Measurements from ENCODE around the gene RUNX2. TPM values are rescaled to one million over a fixed set of nuclear protein-coding genes. Genes with fewer than 3 reads are reported as not detected.

The RUNX2 gene
- total RNA-seq, 1 donor from 2014 or later: 26.1 TPM

- Mint-ChIP-seq H3K9me3 (ENCODE audit: unreplicated experiment) (no peaks in the 10 kb centered on the region), H3K36me3 (ENCODE audit: low read depth, unreplicated experiment) (peaks cover 1% of the 10 kb centered on the region), H3K4me1 (ENCODE audit: low read depth, unreplicated experiment) (peaks cover 12% of the 10 kb centered on the region), H3K27me3 (ENCODE audit: low read depth, unreplicated experiment) (no peaks in the 10 kb centered on the region), H3K27ac (ENCODE audit: unreplicated experiment) (no peak overlapping the region), H3K4me3 (ENCODE audit: unreplicated experiment) (no peak overlapping the region)
- H3K36me3 ChIP-seq (ENCODE audit: insufficient read depth, low read length): no peaks in the 10 kb centered on the region
- H3K4me2 ChIP-seq (ENCODE audit: low read length): no peak overlapping the region
- H3K4me3 ChIP-seq (ENCODE audit: insufficient read depth, low read depth, low read length): no peak overlapping the region
- no peak overlapping the region for H2AFZ ChIP-seq (ENCODE audit: low read depth, low read length)
- no peaks in the 10 kb centered on the region for H3K27me3 ChIP-seq (ENCODE audit: insufficient read depth, low read length)
- DNase-seq (ENCODE audit: low read depth) (no peak), FAIRE-seq (no peak)
- H3K9me3 ChIP-seq (ENCODE audit: insufficient read depth, low read depth, low read length): no peaks in the 10 kb centered on the region
- no peak for TF ChIP-seq CTCF (IDR thresholded peaks at IDR 0.05; ENCODE audit: insufficient read depth, low read depth, low read length)
- TF ChIP-seq EZH2 (IDR thresholded peaks at IDR 0.05; ENCODE audit: insufficient read depth, low read length): no peak
- H3K4me1 ChIP-seq (ENCODE audit: insufficient read depth, low read length): peaks cover 4% of the 10 kb centered on the region
- H4K20me1 ChIP-seq (ENCODE audit: insufficient read depth, low read length): no peaks in the 10 kb centered on the region
- H3K79me2 ChIP-seq (ENCODE audit: insufficient read depth, low read length): no peaks in the 10 kb centered on the region
- H3K27ac ChIP-seq (ENCODE audit: low read depth, low read length): no peak overlapping the region
- H3K9ac ChIP-seq (ENCODE audit: low read length): no peak overlapping the region
These were observed 361.9 kb downstream of the RUNX2 start for GRCh38 chr6:45689926-45690615.

GRCh38 chr6:45690846-45691245, 362.7 kb downstream of the RUNX2 start:
- H3K4me2 ChIP-seq (ENCODE audit: low read length): no peak overlapping the region
- H3K79me2 ChIP-seq (ENCODE audit: insufficient read depth, low read length): no peaks in the 10 kb centered on the region
- Mint-ChIP-seq H3K4me1 (ENCODE audit: low read depth, unreplicated experiment) (peaks cover 9% of the 10 kb centered on the region), H3K9me3 (ENCODE audit: unreplicated experiment) (no peaks in the 10 kb centered on the region), H3K27me3 (ENCODE audit: low read depth, unreplicated experiment) (no peaks in the 10 kb centered on the region), H3K27ac (ENCODE audit: unreplicated experiment) (no peak overlapping the region), H3K4me3 (ENCODE audit: unreplicated experiment) (no peak overlapping the region), H3K36me3 (ENCODE audit: low read depth, unreplicated experiment) (peaks cover 1% of the 10 kb centered on the region)
- H3K27ac ChIP-seq (ENCODE audit: low read depth, low read length): no peak overlapping the region
- peaks cover 4% of the 10 kb centered on the region for H3K4me1 ChIP-seq (ENCODE audit: insufficient read depth, low read length)
- H3K9ac ChIP-seq (ENCODE audit: low read length): no peak overlapping the region
- TF ChIP-seq CTCF (IDR thresholded peaks at IDR 0.05; ENCODE audit: insufficient read depth, low read depth, low read length): no peak
- no peak overlapping the region for H3K4me3 ChIP-seq (ENCODE audit: insufficient read depth, low read depth, low read length)
- FAIRE-seq (no peak), DNase-seq (ENCODE audit: low read depth) (no peak)
- no peaks in the 10 kb centered on the region for H4K20me1 ChIP-seq (ENCODE audit: insufficient read depth, low read length)
- no peak overlapping the region for H2AFZ ChIP-seq (ENCODE audit: low read depth, low read length)
- H3K27me3 ChIP-seq (ENCODE audit: insufficient read depth, low read length): no peaks in the 10 kb centered on the region
- no peaks in the 10 kb centered on the region for H3K9me3 ChIP-seq (ENCODE audit: insufficient read depth, low read depth, low read length)
- H3K36me3 ChIP-seq (ENCODE audit: insufficient read depth, low read length): no peaks in the 10 kb centered on the region

GRCh38 chr6:45691426-45691825, 363.3 kb downstream of the RUNX2 start:
- peaks cover 9% of the 10 kb centered on the region for H3K4me1 Mint-ChIP-seq (ENCODE audit: low read depth, unreplicated experiment)
- H3K4me3 ChIP-seq (ENCODE audit: insufficient read depth, low read depth, low read length): no peak overlapping the region
- DNase-seq (ENCODE audit: low read depth): no peak
- no peaks in the 10 kb centered on the region for H3K79me2 ChIP-seq (ENCODE audit: insufficient read depth, low read length)
- no peaks in the 10 kb centered on the region for H3K27me3 ChIP-seq (ENCODE audit: insufficient read depth, low read length)
- no peak overlapping the region for H3K9ac ChIP-seq (ENCODE audit: low read length)
- no peak overlapping the region for H3K4me2 ChIP-seq (ENCODE audit: low read length)
- H2AFZ ChIP-seq (ENCODE audit: low read depth, low read length): no peak overlapping the region
- H3K36me3 Mint-ChIP-seq (ENCODE audit: low read depth, unreplicated experiment): peaks cover 1% of the 10 kb centered on the region
- H3K27ac ChIP-seq (ENCODE audit: low read depth, low read length): no peak overlapping the region
- no peaks in the 10 kb centered on the region for H3K9me3 Mint-ChIP-seq (ENCODE audit: unreplicated experiment)
- no peaks in the 10 kb centered on the region for H3K27me3 Mint-ChIP-seq (ENCODE audit: low read depth, unreplicated experiment)
- no peak overlapping the region for H3K4me3 Mint-ChIP-seq (ENCODE audit: unreplicated experiment)
- H3K9me3 ChIP-seq (ENCODE audit: insufficient read depth, low read depth, low read length): no peaks in the 10 kb centered on the region
- TF ChIP-seq CTCF (IDR thresholded peaks at IDR 0.05; ENCODE audit: insufficient read depth, low read depth, low read length) (no peak), EZH2 (IDR thresholded peaks at IDR 0.05; ENCODE audit: insufficient read depth, low read length) (no peak)
- H3K27ac Mint-ChIP-seq (ENCODE audit: unreplicated experiment): no peak overlapping the region
- FAIRE-seq: no peak
- H3K36me3 ChIP-seq (ENCODE audit: insufficient read depth, low read length): no peaks in the 10 kb centered on the region
- no peaks in the 10 kb centered on the region for H4K20me1 ChIP-seq (ENCODE audit: insufficient read depth, low read length)
- H3K4me1 ChIP-seq (ENCODE audit: insufficient read depth, low read length): peaks cover 4% of the 10 kb centered on the region
